ENCODE data around the gene SPTB.

DNA sequence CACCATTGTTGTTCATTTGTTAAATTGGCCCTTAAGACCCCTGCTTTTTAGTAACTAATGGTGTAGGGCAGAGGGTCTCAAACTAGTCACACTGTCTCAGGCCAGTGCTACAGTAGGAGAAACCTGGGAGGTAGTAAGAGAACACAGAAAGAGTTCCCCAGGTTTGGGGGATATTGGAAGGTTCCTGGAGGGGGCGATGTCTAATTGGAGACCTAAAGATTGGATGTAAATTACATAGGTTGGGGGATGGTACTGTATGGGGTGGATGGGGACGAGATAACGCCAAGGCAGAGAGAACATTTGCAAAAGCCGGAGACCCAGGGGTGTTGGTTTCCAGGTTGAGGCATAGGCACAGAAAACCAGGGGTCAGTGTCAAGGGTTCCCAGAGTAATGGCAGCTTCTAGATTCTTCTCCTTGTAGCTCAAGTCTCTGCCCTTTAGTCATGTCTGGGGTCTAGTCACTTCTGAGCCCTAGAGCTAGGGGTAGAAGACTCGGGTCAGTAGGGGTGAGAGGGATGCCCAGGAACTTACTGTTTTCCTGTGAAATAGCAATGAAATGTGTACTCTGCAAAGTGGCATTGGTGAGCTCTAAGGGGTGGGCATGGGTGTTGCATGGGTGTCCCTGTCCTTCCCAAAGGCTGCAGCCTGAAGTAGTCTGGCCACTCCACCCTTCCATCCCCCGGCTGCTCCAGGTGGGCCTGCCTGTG is 153.7 kb downstream of the SPTB start:
- TF ChIP-seq, protein P1, sequence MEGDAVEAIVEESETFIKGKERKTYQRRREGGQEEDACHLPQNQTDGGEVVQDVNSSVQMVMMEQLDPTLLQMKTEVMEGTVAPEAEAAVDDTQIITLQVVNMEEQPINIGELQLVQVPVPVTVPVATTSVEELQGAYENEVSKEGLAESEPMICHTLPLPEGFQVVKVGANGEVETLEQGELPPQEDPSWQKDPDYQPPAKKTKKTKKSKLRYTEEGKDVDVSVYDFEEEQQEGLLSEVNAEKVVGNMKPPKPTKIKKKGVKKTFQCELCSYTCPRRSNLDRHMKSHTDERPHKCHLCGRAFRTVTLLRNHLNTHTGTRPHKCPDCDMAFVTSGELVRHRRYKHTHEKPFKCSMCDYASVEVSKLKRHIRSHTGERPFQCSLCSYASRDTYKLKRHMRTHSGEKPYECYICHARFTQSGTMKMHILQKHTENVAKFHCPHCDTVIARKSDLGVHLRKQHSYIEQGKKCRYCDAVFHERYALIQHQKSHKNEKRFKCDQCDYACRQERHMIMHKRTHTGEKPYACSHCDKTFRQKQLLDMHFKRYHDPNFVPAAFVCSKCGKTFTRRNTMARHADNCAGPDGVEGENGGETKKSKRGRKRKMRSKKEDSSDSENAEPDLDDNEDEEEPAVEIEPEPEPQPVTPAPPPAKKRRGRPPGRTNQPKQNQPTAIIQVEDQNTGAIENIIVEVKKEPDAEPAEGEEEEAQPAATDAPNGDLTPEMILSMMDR (IDR thresholded peaks at IDR 0.05; ENCODE audit: poor library complexity), result no peak
- TF ChIP-seq EZH2 (IDR thresholded peaks at IDR 0.05; ENCODE audit: borderline replicate concordance), result no peak
- TF ChIP-seq EZH2phosphoT487 (IDR thresholded peaks at IDR 0.05; ENCODE audit: low read depth, severe bottlenecking, unreplicated experiment), result no peak

Data from hepatocyte (in vitro differentiated cells).